DOHH2 (cell line): Measurements from ENCODE around the gene SNX13.

Experiments used
- H3F3A ChIP-seq: fragments of 200-600 bp; sonication (generic), shearing (Covaris generic); 2 replicates; pipeline ENCODE4 v1.6.0; 2016; ENCODE audit warnings: antibody characterized with exemption, mild to moderate bottlenecking; ENCODE audit not compliant: control insufficient read depth, insufficient read depth
- H3K27ac ChIP-seq: fragments of 200-600 bp; sonication (generic); 2 replicates; pipeline ENCODE4 v1.5.1; 2014; ENCODE audit warnings: low read depth, mild to moderate bottlenecking, low read length, moderate library complexity
- H3K27me3 ChIP-seq: fragments of 200-600 bp; sonication (generic); 2 replicates; pipeline ENCODE4 v1.6.1; 2014; ENCODE audit warnings: mild to moderate bottlenecking, low read length, mixed read lengths; ENCODE audit not compliant: control insufficient read depth
- H3K36me3 ChIP-seq: fragments of 200-600 bp; sonication (generic); 2 replicates; pipeline ENCODE4 v1.6.1; 2014; ENCODE audit warnings: mild to moderate bottlenecking, low read length, moderate library complexity, mixed read lengths; ENCODE audit not compliant: control insufficient read depth
- H3K4me1 ChIP-seq: fragments of 200-600 bp; sonication (generic); 2 replicates; pipeline ENCODE4 v1.6.1; 2014; ENCODE audit warnings: mild to moderate bottlenecking, low read length, mixed read lengths; ENCODE audit not compliant: control insufficient read depth
- H3K4me2 ChIP-seq: fragments of 200-600 bp; sonication (generic); 2 replicates; pipeline ENCODE4 v1.6.0; 2014; ENCODE audit warnings: mild to moderate bottlenecking, low read length, moderate library complexity
- H3K4me3 ChIP-seq: fragments of 200-600 bp; sonication (generic); 2 replicates; pipeline ENCODE4 v1.5.1; 2014; ENCODE audit warnings: mild to moderate bottlenecking, low read length, mixed read lengths
- H3K79me2 ChIP-seq: fragments of 200-600 bp; sonication (generic); 2 replicates; pipeline ENCODE4 v1.6.1; 2014; ENCODE audit warnings: mild to moderate bottlenecking, low read length, mixed read lengths; ENCODE audit not compliant: control insufficient read depth
- H3K9me2 ChIP-seq: fragments of 200-600 bp; sonication (generic); replicated peaks from 2 replicates; pipeline ENCODE4 v1.6.1; 2014; ENCODE audit warnings: mild to moderate bottlenecking, low read length, mixed read lengths; ENCODE audit not compliant: control insufficient read depth
- H3K9me3 ChIP-seq: fragments of 200-600 bp; sonication (generic); 2 replicates; pipeline ENCODE4 v1.6.1; 2014; ENCODE audit warnings: antibody characterized with exemption, low read length, mixed read lengths; ENCODE audit not compliant: control insufficient read depth, insufficient read depth
- H4K20me1 ChIP-seq: fragments of 200-600 bp; sonication (generic); 2 replicates; pipeline ENCODE4 v1.6.0; 2014; ENCODE audit warnings: low read depth, mild to moderate bottlenecking, antibody characterized with exemption, low read length, moderate library complexity; ENCODE audit not compliant: control insufficient read depth, insufficient read depth
- CTCF ChIP-seq: fragments of 200-600 bp; sonication (generic); IDR thresholded peaks from one replicate; pipeline ENCODE4 v1.5.1; 2014; ENCODE audit warnings: antibody characterized with exemption, mild to moderate bottlenecking, low read depth, low read length; ENCODE audit not compliant: poor library complexity, severe bottlenecking
- EZH2phosphoT487 ChIP-seq: fragments of 200-600 bp; sonication (generic); IDR thresholded peaks from 2 replicates; pipeline ENCODE4 v1.6.1; 2017; ENCODE audit warnings: borderline replicate concordance, mild to moderate bottlenecking, antibody characterized with exemption, low read length, moderate library complexity, mixed read lengths

SNX13 gene

GRCh38 chr7:17984288-17984687, 44.0 kb upstream of the SNX13 start:
- no peaks in the 10 kb centered on the region for H3K27me3 ChIP-seq
- H3K9me2 ChIP-seq = no peaks in the 10 kb centered on the region

GRCh38 chr7:17983221-17984062, 43.1 kb upstream of the SNX13 start:
- no peak overlapping the region for H3K4me2 ChIP-seq
- no peaks in the 10 kb centered on the region for H3K79me2 ChIP-seq

More at GRCh38 chr7:17984288-17984687, 44.0 kb upstream of the SNX13 start:
- Histone ChIP-seq H4K20me1 (no peaks in the 10 kb centered on the region), H3K4me2 (no peak overlapping the region), H3K36me3 (no peaks in the 10 kb centered on the region), H3K27ac (no peak overlapping the region), H3K9me3 (no peaks in the 10 kb centered on the region), H3K4me3 (no peak overlapping the region), H3K79me2 (no peaks in the 10 kb centered on the region), H3K4me1 (peaks cover 11% of the 10 kb centered on the region), H3F3A (no peaks in the 10 kb centered on the region)
- TF ChIP-seq CTCF = no peak
- no peak for TF ChIP-seq EZH2phosphoT487

GRCh38 chr7:17976952-17977351, 36.7 kb upstream of the SNX13 start:
- H3F3A ChIP-seq = no peaks in the 10 kb centered on the region
- no peak overlapping the region for H3K4me3 ChIP-seq
- no peaks in the 10 kb centered on the region for H3K27me3 ChIP-seq
- no peaks in the 10 kb centered on the region for H3K36me3 ChIP-seq
- no peak overlapping the region for H3K27ac ChIP-seq
- no peaks in the 10 kb centered on the region for H3K9me3 ChIP-seq
- H3K9me2 ChIP-seq = no peaks in the 10 kb centered on the region
- H3K79me2 ChIP-seq = no peaks in the 10 kb centered on the region
- no peaks in the 10 kb centered on the region for H4K20me1 ChIP-seq
- TF ChIP-seq EZH2phosphoT487 (no peak), CTCF (no peak)
- H3K4me2 ChIP-seq = no peak overlapping the region
- H3K4me1 ChIP-seq = no peaks in the 10 kb centered on the region

More at GRCh38 chr7:17983221-17984062, 43.1 kb upstream of the SNX13 start:
- no peaks in the 10 kb centered on the region for H3K9me2 ChIP-seq
- H3K27ac ChIP-seq = no peak overlapping the region
- no peak for TF ChIP-seq CTCF
- no peak for TF ChIP-seq EZH2phosphoT487
- no peak overlapping the region for H3K4me3 ChIP-seq
- no peaks in the 10 kb centered on the region for H3K9me3 ChIP-seq
- H3K27me3 ChIP-seq = no peaks in the 10 kb centered on the region
- no peaks in the 10 kb centered on the region for H3K36me3 ChIP-seq
- no peaks in the 10 kb centered on the region for H4K20me1 ChIP-seq
- H3F3A ChIP-seq = no peaks in the 10 kb centered on the region
- peaks cover 11% of the 10 kb centered on the region for H3K4me1 ChIP-seq
